OCI-M2 (cell line): Measurements from ENCODE around the gene NMUR1.

Experiments used
- DNase-seq: peaks from one replicate; lab custom pipeline; 2025; ENCODE audit not compliant: unreplicated experiment; lab: John Stamatoyannopoulos, UW

The NMUR1 gene

DNA sequence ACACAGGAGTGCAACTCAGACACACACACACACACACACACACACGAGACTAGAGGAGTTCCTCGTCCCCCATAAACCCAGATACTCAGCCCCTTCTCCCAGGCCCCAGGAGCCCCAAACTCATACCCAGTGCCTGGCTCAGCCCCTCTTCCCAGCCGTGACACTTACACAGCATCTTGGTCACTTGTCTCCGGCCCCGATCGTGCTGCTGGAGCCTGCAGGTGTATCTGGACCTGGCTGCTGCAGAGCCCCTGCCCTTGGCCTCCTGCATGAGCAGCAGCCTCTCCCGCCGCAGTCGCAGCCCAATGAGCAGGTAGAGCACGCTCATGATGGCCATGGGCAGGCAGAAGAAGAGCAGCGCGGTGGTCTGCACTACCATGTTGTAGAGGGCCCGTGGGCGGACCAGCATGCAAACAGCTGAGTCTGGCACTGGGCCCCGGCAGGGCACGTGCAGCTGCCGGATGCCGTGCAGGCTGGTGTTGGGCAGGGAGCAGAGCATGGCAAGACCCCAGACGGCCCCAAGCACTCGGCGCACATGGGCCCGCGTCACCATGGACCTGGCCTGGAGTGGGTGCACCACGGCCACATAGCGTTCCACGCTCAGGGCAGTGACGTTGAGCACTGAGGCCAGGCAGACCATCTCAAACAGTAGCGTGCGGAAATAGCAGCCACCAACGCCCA is 2.1 kb downstream of the NMUR1 start:
- DNase-seq: no peak

DNA sequence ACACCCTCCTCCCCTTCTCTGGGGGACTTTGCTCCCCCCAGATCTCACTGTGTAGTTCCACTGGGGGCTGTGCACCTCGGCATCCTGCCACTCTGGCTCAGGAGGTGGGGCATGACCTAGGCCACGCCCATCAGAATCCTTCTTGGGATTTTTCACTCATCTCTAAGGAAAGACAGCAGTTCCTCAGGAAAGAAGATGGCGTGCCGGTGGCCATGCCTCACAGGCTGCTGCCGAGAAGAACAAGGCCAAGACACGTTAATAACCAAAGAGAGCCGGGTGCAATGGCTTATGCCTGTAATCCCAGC is 3.2 kb downstream of the NMUR1 start:
- no peak for DNase-seq

DNA sequence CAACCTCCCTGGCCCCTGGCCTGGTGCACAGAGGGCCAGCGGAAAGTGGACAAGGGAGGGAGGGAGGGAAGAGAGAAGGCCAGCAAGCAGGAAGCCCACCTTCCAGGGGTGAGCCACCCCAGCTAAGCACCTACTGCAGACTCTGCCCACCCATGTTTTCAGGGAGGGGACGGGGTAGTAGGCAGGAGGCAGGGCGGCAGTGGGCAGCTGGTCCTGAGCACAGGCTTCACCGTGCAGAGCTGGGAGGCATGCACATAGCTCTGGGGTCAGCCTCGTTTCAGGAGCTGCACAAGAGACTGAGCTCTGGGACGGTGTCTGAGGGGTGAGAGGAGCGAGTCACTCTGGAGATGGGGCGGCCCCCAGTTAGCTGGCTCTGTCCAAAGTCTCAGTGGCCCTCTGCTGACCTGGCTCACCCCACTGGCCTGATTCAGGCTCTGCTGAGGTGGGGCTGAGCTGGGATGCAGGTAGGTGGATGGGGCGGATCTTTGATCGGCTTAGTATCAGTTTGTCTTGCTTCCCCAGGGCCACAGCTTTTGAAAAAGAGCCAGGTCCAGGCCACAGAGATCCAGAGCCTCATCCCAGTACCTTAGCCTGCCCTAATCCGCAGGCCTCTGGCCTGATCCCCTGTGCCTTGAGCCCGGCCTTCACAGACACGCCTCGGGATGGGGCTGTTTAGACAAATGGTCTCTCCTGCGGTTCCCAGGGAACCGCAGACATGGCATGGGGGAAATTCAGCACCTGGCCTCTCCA is 3.7 kb downstream of the NMUR1 start:
- DNase-seq: no peak

DNA sequence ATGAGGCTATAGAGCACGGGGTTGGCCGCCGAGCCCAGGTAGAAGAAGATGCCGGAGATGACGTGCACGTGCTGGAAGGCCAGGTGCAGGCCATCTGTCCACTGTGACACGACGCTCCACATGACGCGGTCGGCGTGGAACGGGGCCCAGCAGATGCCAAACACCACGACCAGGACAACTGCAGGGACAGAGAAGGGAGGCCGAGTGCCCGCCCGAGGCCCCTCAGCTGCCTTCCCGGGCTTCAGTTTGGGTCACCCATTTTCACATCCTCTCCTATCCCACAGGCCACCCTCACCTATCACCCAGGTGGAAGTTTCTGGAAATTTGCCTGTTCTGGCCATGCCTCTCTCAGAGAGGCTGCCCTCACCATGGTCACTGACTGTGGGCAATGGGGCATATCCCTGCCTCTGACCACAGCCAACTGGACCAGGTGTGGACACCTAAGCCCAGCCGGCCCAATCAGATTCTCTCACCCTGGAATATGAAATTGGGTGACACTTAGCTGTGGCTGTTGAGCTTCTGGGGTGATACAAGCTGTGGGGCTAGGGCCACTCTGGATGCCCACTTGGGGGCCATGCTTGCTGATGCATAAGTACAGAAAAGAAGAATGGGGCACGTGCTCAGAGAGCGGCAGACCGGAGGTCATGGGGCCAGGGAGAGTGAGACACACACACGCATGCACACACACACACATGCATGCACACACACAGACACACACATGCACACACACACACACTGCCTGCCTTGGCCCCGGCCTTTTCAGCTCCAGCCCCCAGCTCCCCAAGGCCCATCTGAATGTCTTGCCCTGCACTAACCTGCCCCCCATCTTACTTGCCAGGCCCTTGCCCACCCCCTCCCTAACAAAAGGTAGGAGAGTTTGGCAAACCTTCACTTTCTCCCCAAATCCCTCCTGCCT is 4.7 kb downstream of the NMUR1 start:
- no peak for DNase-seq

DNA sequence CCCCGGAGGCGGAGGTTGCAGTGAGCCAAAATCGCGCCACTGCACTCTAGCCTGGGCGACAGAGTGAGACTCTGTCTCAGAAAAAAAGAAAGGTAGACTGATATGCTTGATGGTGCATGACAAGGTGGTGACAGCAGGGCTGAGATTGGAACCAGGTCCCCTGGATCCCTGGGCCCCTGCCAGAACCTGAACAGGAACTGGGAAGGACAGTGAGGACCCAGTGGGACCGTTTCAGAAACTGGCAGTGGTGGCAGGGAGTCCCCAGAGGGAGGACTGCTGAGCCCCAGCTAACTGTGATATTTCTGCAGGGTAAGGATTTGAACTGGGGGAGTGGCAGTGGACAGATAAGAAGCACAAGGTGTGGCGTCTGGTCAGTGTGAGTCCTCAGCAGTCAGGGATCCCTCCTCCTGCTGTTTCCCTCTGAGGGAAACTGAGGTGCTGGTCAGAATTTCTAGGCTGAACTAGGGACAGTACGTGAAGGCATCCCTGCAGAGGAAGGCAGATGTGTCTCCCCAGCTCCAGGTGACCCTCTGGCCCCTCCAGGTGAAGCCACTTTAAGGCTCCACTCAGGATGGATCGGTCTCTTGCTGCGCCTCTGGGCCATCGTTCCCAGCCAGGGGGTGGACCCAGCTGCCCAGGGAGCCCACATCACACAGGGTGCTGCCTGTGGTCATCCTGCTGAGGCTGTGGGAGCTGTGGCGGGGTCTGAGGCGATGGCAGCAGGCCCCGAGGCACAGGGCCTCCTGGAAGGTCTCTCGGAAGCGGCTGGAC is 5.6 kb downstream of the NMUR1 start:
- DNase-seq: no peak

DNA sequence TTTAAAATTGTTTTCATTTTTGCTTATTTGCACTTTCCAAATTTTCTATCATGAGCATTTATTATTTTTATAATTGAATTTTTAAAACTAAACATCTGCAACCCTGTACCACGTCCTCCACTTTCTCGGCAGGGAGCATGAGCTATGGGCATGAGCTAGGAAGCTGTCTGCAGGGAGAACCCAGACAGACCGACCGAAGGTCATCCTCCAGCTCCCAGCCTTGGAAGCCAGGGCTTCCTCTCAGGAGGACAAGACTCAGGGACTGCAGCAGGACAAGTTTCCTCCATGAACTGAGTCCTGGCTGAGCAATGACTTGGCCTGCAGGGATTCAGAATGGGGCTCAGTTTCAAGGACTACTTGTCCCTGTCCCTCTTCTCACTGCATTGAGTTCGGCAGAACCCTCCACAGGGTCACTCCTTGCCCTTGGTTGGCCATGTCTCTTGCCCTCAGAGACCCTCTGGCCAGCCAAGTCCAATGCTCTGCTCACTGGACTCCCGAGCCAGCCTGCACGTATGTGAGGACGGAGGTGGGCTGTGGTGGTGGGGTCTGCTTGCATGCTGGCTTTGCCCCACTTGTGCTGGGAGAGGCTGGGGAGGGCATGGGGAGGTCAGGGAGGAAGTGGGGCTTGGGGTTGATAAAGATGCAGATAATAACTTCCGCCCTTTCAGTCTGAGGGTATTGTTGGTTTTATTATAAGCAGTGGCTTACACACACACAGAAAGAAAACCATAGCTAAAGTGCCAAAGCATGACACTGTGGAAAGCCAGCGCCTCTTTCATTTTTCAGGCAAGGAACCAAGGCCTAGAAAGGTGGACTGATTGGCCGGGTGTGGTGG is 6.6 kb downstream of the NMUR1 start:
- no peak for DNase-seq

DNA sequence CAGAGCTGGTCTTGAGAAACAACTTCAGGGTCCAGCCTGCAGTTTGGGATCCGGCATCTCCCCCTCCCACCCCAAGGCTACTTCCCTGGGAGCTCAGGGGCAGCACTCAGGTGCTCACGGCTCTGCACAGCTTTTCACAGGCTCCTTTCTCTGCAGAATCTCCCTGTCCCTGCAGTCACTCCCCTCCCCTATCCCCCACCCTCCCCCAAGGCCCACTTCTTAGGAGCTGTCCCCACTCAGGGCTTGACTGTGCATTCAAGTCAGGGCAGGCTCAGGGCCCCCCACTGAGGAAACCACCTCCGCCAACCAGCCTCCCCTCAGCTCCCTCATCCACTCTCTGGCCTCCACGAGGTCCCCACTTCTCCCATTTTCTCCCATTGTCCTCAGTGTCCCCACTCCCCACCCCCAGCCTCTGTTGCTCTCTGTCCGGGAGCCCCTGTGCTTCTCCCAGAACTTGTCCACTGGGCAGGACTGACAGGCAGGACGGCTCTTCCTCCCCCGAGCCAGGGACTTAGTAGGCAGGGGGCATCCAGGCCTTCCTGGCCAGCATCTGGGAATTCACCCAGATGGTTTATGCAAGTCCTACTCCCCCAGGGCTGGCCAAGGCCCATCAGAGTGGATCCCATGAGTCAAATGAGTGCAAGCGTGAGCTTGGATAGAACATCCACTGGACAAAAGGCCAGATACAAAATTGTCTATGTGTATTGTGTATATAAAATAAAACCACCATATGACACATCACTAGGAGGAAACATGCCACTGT is 7.6 kb downstream of the NMUR1 start:
- DNase-seq: no peak

DNA sequence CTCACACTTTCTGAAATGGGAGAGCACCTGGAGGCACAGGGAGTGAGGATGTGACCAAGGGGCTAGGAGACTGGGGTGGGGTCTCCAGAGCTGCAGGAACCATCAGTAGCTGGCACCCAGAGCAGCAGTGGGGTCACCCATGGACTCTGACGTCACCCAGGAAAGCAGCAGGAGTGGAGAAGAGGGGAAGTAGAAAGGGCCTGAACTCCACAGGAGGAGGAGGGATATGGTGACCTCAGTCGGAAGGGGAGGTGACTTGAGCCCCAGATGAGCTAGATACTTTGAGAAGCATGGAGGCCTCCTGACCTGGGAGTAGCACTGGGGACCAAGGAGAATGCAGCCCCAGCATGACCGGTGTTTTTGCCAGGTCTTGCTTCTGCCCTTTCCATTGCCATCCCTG is 8.8 kb downstream of the NMUR1 start:
- DNase-seq: no peak

DNA sequence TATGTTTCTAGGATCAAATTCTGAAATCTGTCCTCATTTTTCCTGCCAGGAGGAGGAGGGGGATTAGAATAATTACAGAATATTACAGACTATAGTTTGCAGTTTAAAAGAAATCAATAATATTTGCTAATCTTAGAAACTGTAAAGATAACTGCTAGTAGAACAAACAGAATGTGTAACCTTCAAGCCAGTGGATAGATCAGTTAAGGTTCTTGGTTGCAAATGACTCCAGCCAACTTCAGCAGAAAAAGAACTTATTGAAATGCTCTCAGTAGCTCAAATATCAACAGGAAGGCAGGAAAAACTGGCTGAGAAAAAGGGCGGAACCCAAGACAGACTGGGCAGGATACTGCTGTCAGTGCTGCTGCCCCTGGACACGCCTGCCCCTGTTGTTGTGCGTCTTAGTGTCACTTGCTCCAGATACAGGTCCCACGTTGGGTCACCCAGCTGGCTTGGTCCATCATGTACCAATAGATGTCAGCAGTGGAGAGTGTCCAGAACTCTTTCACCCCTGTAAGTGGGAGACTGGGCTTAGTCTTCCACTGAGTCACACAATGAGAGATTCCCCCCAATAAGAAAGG is 10.2 kb downstream of the NMUR1 start:
- no peak for DNase-seq

DNA sequence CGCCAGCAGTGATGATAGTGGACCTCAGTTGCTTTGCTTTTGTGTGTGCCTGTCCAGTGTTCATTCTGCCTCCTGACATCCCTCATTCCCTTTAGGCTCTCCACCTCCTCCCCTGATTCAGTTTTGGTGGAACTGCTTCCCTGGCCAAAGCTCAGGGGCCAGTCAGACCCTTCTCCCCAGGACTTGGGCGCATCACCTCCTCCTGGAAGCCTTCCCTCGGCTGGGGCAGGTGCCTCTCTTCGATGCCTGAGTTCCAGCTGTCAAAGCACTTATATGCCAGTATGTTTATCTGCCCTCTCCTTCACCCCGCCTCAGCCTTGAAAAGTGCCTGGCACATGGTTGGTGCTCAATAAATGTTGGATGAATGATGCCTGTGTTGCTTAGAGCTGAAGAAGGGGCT is 11.5 kb downstream of the NMUR1 start:
- no peak for DNase-seq

DNA sequence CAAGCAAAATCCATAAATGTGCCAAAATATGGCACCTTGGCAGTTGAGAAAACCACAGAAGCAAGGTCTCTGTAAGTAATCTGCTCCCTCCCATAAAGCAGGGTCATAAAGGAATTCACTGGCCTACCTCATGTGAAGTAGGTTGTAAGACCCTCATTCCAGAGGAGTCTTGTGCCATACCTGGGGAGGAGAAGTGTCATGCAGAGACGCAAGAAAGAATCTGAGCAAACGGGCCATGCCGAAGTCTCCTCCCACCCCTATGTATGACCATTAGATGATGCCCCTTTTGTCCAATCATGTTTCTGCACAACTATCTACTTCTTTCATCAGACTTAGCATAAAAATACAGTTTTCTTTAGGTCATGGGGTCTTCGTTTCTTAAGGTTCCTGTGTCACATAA is 14.6 kb downstream of the NMUR1 start:
- no peak for DNase-seq

DNA sequence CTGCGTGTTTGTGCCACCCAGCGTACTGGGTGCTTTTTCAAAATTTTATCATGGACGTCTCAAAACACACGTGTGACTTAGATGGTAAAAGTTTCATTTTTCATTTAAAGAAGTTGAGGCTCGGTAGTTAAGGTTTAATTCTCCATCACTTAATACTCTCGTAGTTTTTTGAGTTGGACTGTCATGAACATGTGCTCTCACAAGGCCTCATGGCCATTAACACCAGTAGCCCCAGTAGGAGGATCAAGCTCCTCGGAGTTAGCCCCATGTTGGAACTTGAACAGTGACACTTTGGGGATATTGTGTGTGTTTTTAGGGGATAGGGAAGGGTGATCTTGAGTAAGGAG is 15.3 kb downstream of the NMUR1 start:
- DNase-seq: no peak

DNA sequence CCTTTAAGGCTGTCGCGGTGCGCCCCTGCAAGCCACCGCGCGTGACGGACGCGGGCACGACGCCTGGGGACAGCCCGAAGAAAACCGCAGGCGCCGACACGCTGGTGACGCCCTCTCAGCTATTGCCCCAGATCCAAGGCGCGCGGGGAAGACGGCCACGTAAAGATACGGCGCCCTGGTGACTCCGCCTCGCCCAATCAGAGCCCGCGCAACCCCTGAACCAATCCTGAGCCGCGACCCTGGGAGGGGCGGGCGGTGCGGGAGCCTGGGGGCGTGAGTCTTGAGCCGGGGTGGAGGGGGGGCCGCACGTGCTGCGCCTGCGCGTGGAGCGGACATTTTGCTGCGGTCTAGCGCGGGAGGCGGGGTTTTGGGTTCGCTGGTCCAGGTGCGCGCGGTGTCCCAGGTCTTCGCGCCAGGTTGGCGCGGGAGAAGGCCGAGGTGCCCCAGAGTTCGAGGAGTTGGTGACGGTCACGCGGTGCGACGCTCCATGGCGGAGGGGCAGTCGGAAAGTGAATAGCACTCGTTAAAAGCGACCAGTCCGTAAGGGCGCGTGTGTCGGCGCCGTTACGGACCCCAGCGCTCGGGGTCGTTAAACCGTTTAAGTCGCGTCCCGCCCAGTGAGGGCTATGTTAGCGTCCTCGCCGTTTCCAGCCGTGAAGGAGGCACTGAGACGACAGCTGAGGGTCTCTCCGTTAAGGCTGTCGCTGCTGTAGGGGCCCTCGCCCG is 15.9 kb downstream of the NMUR1 start:
- peak; percentile 19 for DNase-seq

DNA sequence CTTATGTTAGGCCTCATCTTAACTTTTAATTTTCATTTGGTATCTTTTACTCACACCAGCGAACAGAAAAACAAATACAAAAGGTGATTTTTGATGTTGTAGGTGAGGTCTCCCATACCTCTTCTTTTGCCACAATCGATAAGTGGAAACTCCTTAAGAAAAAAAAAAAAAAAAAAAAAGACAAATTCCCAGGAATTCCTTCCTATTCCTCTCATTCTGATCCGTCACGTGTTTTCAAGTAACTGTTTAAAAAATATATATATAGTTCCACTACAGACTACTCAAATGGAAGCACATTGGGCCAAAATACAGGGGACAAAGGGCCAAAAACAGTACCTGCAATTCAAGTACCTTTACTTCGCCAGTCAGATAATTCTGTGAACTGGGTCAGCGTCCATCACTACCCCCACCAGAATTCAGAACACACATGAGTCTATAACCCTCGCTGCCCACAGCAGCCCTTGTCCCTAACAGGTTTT is 16.5 kb downstream of the NMUR1 start:
- no peak for DNase-seq

DNA sequence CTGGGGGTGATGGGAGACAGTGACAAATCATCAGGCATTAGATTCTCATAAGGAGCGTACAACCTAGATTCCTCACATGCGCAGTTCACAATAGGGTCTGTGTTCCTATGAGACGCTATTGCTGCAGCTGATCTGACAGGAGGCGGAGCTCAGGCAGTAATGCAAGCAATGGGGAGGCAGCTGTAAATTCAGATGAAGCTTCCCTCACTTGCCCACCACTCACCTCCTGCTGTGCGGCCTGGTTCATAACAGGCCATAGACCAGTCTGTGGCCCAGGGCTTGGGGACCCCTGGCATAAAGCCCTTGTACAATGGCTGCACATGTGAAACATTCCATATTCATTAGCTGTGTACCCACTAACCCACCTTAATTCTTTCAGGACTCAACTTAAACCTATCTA is 18.0 kb downstream of the NMUR1 start:
- no peak for DNase-seq

DNA sequence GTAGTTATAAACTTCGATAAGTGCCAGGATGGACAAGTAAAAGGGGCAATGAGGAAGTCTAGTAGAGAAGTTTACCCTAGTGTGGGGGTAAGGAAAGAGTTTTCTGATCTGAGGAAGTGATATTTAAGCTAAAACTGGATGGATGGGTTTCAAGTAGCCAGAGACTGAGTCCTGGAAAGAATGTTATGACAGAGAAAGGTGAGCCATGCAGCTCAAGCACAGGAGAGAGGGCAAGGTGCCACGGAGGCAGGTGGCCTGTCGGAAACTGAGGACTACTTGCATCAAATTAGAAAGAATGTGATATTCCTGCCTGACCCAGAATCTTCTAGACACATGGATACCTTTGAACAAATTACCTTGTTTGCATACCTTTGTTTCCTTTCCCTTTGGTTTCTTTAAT is 26.5 kb downstream of the NMUR1 start:
- no peak for DNase-seq

DNA sequence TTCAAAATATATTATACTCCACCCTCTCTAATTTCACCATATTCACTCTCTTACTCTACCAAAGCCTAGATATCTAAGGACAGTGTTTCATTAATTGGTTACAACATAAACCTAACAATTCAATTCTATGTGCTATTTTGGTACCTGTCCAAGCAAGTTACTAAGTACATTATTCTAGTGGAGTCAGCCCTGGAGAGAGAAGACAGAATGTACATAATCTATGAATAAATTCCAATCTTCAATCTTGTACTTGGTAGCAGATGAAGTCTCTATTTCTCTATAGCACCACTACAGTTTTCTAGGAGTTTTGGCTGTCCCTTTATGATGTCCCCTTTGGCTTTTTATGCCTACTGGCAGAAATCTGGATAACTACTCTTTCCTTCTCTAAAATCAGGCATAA is 27.6 kb downstream of the NMUR1 start:
- DNase-seq: no peak

DNA sequence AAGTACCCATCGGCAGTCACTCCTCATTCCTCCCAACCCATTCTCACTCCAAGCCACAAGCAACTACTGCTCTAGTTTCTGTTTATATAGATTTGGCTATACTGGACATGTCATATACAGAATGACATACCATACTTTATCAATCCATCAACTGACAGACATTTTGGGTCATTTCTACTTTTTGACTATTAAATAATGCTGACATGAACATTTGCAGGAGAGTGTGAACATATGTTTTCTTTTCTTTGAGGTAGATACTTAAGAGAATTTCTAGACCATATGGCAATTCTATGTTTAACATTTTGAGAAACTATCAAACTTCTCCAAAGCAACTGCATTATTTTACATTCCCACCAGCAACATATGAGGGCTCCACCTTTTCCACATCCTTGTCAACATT is 32.6 kb downstream of the NMUR1 start:
- no peak for DNase-seq

DNA sequence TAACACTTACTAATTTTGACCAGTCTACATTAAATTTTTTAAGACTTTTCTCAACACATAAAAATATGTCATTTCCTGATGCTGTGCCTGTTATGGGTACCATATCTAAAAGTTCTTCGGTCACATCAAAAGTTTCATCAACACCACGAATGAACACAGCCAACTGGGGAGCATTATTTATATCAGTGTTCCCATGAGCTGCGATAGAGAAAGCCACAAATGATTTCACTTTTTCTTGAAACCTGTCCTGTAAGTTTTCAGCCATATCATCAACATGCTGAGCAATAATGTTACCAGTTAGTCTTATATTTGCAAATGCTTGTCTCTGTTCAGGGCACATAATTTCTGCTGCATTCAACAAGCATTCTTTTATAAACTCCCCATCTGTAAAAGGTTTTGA is 35.6 kb downstream of the NMUR1 start:
- no peak for DNase-seq
